Liver (tissue), 9 donors: ENCODE results near the gene PDHA1. TPM values are rescaled to one million over a fixed set of nuclear protein-coding genes. Genes with fewer than 3 reads are reported as not detected.
A peak's percentile ranks its signal among the peaks of the same experiment; 100 is the strongest.

Source experiments
- DNase-seq: peaks from one replicate; pipeline ENCODE4 v3.0.0-alpha.2; 2017; ENCODE audit warnings: low spot score
- H3K27ac ChIP-seq, 2 donors: one replicate each; pipeline ENCODE4 v1.7.0; 2013; ENCODE audit warnings: inconsistent platforms in 2 of 2, low read length in 2 of 2, control low read depth in 1 of 2, low read depth in 1 of 2, mild to moderate bottlenecking in 1 of 2
- H3K27me3 ChIP-seq, 4 donors: one replicate each; pipeline versions ENCODE4 v1.6.1 to v1.7.0; 2013; ENCODE audit warnings: low read length in 3 of 4, inconsistent platforms in 1 of 4, mild to moderate bottlenecking in 1 of 4, moderate library complexity in 1 of 4; ENCODE audit not compliant: control insufficient read depth in 4 of 4, insufficient read depth in 4 of 4
- H3K36me3 ChIP-seq, 4 donors: one replicate each; pipeline versions ENCODE4 v1.6.1 to v1.7.0; 2013; ENCODE audit warnings: low read length in 3 of 4, mild to moderate bottlenecking in 3 of 4, low read depth in 1 of 4, moderate library complexity in 1 of 4; ENCODE audit not compliant: control insufficient read depth in 4 of 4, insufficient read depth in 3 of 4
- H3K4me1 ChIP-seq, 4 donors: one replicate each; pipeline versions ENCODE4 v1.6.1 to v1.7.0; 2013; ENCODE audit warnings: low read length in 3 of 4, mild to moderate bottlenecking in 3 of 4, moderate library complexity in 1 of 4; ENCODE audit not compliant: control insufficient read depth in 4 of 4, insufficient read depth in 4 of 4
- H3K4me3 ChIP-seq, 3 donors: one replicate each; pipeline versions ENCODE4 v1.6.1 to v1.7.0; 2013; ENCODE audit warnings: low read length in 3 of 3, control low read depth in 1 of 3, low read depth in 1 of 3, mild to moderate bottlenecking in 1 of 3
- H3K9ac ChIP-seq, 2 donors: one replicate each; pipeline ENCODE4 v1.7.0; 2013; ENCODE audit warnings: low read length in 2 of 2, mild to moderate bottlenecking in 2 of 2, moderate library complexity in 2 of 2, control low read depth in 1 of 2, low read depth in 1 of 2
- H3K9me3 ChIP-seq, 4 donors: one replicate each; pipeline versions ENCODE4 v1.6.1 to v1.7.0; 2013; ENCODE audit warnings: low read length in 3 of 4; ENCODE audit not compliant: control insufficient read depth in 4 of 4
- ATF3 ChIP-seq: IDR thresholded peaks from 2 replicates; pipeline ENCODE4 v1.6.1; 2016; ENCODE audit warnings: antibody characterized with exemption
- CTCF ChIP-seq: fragments of 150-350 bp; IDR thresholded peaks from 2 replicates; pipeline ENCODE4 v1.5.1; 2017; ENCODE audit warnings: improper control_type of control experiment, low read depth, low read length; ENCODE audit not compliant: missing input control
- EGR1 ChIP-seq, 2 donors: IDR thresholded peaks; 2 replicates each; pipeline ENCODE4 v1.6.1; 2016 to 2018; ENCODE audit warnings: antibody characterized with exemption in 2 of 2, low read depth in 2 of 2
- FOXA1 ChIP-seq: IDR thresholded peaks from 2 replicates; pipeline ENCODE4 v1.6.1; 2016; ENCODE audit warnings: antibody characterized with exemption
- GABPA ChIP-seq, 2 donors: IDR thresholded peaks in 1 of 2; conservative IDR thresholded peaks in 1 of 2; 2 replicates each; pipeline ENCODE4 v1.6.1; 2016; ENCODE audit warnings: antibody characterized with exemption in 2 of 2, mild to moderate bottlenecking in 1 of 2, moderate library complexity in 1 of 2
- JUND ChIP-seq, 2 donors: IDR thresholded peaks; 2 replicates each; pipeline ENCODE4 v1.6.1; 2016; ENCODE audit warnings: antibody characterized with exemption in 2 of 2
- MAX ChIP-seq: IDR thresholded peaks from 2 replicates; pipeline ENCODE4 v1.6.1; 2016; ENCODE audit warnings: antibody characterized with exemption
- RAD21 ChIP-seq, 2 donors: IDR thresholded peaks; 2 replicates each; pipeline ENCODE4 v1.6.1; 2016; ENCODE audit warnings: antibody characterized with exemption in 2 of 2, mild to moderate bottlenecking in 2 of 2
- REST ChIP-seq: IDR thresholded peaks from 2 replicates; pipeline ENCODE4 v1.6.1; 2016; ENCODE audit warnings: antibody characterized with exemption, mild to moderate bottlenecking
- RXRA ChIP-seq, 2 donors: IDR thresholded peaks; 2 replicates each; pipeline ENCODE4 v1.6.1; 2017 to 2018; ENCODE audit warnings: antibody characterized with exemption in 2 of 2, mild to moderate bottlenecking in 1 of 2
- TAF1 ChIP-seq: conservative IDR thresholded peaks from 2 replicates; pipeline ENCODE4 v1.6.1; 2016; ENCODE audit warnings: antibody characterized with exemption, mild to moderate bottlenecking
- YY1 ChIP-seq: IDR thresholded peaks from 2 replicates; pipeline ENCODE4 v1.6.1; 2016; ENCODE audit warnings: antibody characterized with exemption, mild to moderate bottlenecking
- ZBTB33 ChIP-seq: IDR thresholded peaks from 2 replicates; pipeline ENCODE4 v1.6.1; 2016; ENCODE audit warnings: antibody characterized with exemption
- WGBS: extraction: QIAGEN DNeasy Blood & Tissue Kit; methylation state at CpG from one replicate; pipeline ENCODE4 v1.1.7; 2013; 5-methylcytosine and 5-hydroxymethylcytosine counted together
- polyA plus RNA-seq, 2 donors: library from polyadenylated mRNA; stranded (reverse) in 1 of 2; unstranded in 1 of 2; fragments of 200-250 nt in 1 of 2; fragments of >200 nt in 1 of 2; fragmentation: Nextera tagmentation in 1 of 2; extraction: Ambion mirVana in 1 of 2; gene quantifications; one replicate each; pipeline versions ENCODE4 v1.2.1 to v1.2.3, GENCODE V29; 2013 to 2015
- total RNA-seq, 2 donors: library from RNA; depleted of rRNA; stranded (reverse); fragments of >200 nt; gene quantifications; one replicate each; pipeline ENCODE4 v1.2.3, GENCODE V29; 2014
- donor health status: healthy.
- donor health status: healthy.
- donor health status: healthy.
- donor health status: healthy.
- donor health status: healthy.

PDHA1 gene
- total and polyA plus RNA-seq, 4 donors, result 63.5 to 153 (median 129) TPM

GRCh38 chrX:19303256-19303880 lies 40.4 kb upstream of the PDHA1 start:
- no peaks in the 10 kb centered on the region for H3K9me3 ChIP-seq
- H3K4me1 ChIP-seq, result no peaks in the 10 kb centered on the region
- DNase-seq, result no peak
- no peaks in the 10 kb centered on the region for H3K27me3 ChIP-seq
- H3K9ac ChIP-seq, result no peak overlapping the region
- TF ChIP-seq RAD21 (IDR thresholded peaks at IDR 0.05) (no peak), JUND (IDR thresholded peaks at IDR 0.05) (no peak), EGR1 (IDR thresholded peaks at IDR 0.05; ENCODE audit: low read depth in 2 of 2) (no peak), REST (no peak), ATF3 (no peak), GABPA (IDR thresholded peaks at IDR 0.05 in 1 of 2, conservative IDR thresholded peaks at IDR 0.05 in 1 of 2) (no peak), FOXA1 (no peak)
- H3K27ac ChIP-seq, result no peak overlapping the region
- WGBS, result 79% methylated on average over 10 of the region's 10 CpGs
- H3K4me3 ChIP-seq, result no peak overlapping the region
- no peaks in the 10 kb centered on the region for H3K36me3 ChIP-seq

GRCh38 chrX:19326567-19326966 lies 17.2 kb upstream of the PDHA1 start:
- no peaks in the 10 kb centered on the region for H3K4me1 ChIP-seq
- peaks cover 0 to 5% (median 1%) of the 10 kb centered on the region in 4 donors for H3K9me3 ChIP-seq
- H3K27me3 ChIP-seq, result no peaks in the 10 kb centered on the region
- TF ChIP-seq TAF1 (no peak), RAD21 (IDR thresholded peaks at IDR 0.05) (no peak), FOXA1 (no peak), MAX (no peak), EGR1 (IDR thresholded peaks at IDR 0.05; ENCODE audit: low read depth in 2 of 2) (no peak), RXRA (IDR thresholded peaks at IDR 0.05) (no peak), JUND (IDR thresholded peaks at IDR 0.05) (no peak)
- no peak overlapping the region for H3K4me3 ChIP-seq
- no peak overlapping the region for H3K27ac ChIP-seq
- no peak for DNase-seq
- 35% methylated on average over 2 of the region's 2 CpGs for WGBS
- H3K36me3 ChIP-seq, result no peaks in the 10 kb centered on the region
- no peak overlapping the region for H3K9ac ChIP-seq

GRCh38 chrX:19331831-19332230 lies 11.9 kb upstream of the PDHA1 start:
- no peaks in the 10 kb centered on the region for H3K4me1 ChIP-seq
- peak; percentile 47 for DNase-seq
- WGBS, result 94% methylated on average over 10 of the region's 10 CpGs
- H3K9ac ChIP-seq, result no peak overlapping the region
- no peaks in the 10 kb centered on the region for H3K27me3 ChIP-seq
- peaks cover 0 to 3% (median 0%) of the 10 kb centered on the region in 4 donors for H3K9me3 ChIP-seq
- TF ChIP-seq YY1, result no peak
- TF ChIP-seq EGR1 (IDR thresholded peaks at IDR 0.05; ENCODE audit: low read depth in 2 of 2), result no peak
- TF ChIP-seq MAX, result no peak
- TF ChIP-seq CTCF, result no peak
- TF ChIP-seq ZBTB33, result no peak
- no peak overlapping the region for H3K27ac ChIP-seq
- H3K36me3 ChIP-seq, result no peaks in the 10 kb centered on the region
- H3K4me3 ChIP-seq, result no peak overlapping the region
